GM12874 (cell line): ENCODE measurements around the gene IL7R.

Experiments
- TF ChIP-seq, protein P1 (sequence below): IDR thresholded peaks from 2 replicates; pipeline ENCODE4 v1.5.1; 2011; ENCODE audit warnings: low read depth, mild to moderate bottlenecking, control low read depth, low read length, moderate library complexity; ENCODE audit not compliant: insufficient read depth

IL7R gene

DNA sequence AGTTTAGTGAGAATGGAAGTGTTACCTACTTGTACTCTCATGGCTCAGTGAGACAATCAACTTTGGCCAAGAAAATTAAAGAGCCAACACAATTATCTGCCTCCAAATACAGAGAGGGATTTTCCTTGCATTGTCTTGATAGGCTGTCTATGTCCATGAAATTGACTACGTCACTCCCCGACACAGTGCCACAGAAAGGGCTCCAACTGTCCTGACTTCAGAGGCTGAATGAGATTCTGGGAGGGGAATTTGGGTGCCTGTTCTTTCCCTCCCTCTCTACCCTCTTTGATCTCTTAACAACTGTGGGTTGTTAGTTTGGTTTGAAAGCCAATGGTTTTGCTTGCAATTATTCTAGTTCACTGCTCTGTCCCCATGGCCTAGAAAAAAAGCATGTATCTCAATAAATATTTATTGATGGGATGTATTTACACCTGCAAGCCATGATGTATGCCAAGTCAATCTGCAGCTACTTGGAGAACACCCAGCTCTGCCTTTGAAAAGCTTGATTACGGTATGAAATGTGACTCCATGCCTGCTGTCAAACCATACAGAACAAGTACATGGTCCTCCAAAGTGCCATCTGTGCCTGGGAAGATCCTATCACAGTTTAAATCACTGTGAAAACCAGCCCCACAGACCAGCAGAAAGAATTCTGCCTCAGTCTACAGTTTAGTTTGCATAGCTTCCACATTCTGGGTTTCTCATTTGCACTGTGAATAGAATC is 44.4 kb downstream of the IL7R start:
- TF ChIP-seq, protein P1, sequence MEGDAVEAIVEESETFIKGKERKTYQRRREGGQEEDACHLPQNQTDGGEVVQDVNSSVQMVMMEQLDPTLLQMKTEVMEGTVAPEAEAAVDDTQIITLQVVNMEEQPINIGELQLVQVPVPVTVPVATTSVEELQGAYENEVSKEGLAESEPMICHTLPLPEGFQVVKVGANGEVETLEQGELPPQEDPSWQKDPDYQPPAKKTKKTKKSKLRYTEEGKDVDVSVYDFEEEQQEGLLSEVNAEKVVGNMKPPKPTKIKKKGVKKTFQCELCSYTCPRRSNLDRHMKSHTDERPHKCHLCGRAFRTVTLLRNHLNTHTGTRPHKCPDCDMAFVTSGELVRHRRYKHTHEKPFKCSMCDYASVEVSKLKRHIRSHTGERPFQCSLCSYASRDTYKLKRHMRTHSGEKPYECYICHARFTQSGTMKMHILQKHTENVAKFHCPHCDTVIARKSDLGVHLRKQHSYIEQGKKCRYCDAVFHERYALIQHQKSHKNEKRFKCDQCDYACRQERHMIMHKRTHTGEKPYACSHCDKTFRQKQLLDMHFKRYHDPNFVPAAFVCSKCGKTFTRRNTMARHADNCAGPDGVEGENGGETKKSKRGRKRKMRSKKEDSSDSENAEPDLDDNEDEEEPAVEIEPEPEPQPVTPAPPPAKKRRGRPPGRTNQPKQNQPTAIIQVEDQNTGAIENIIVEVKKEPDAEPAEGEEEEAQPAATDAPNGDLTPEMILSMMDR, result no peak

DNA sequence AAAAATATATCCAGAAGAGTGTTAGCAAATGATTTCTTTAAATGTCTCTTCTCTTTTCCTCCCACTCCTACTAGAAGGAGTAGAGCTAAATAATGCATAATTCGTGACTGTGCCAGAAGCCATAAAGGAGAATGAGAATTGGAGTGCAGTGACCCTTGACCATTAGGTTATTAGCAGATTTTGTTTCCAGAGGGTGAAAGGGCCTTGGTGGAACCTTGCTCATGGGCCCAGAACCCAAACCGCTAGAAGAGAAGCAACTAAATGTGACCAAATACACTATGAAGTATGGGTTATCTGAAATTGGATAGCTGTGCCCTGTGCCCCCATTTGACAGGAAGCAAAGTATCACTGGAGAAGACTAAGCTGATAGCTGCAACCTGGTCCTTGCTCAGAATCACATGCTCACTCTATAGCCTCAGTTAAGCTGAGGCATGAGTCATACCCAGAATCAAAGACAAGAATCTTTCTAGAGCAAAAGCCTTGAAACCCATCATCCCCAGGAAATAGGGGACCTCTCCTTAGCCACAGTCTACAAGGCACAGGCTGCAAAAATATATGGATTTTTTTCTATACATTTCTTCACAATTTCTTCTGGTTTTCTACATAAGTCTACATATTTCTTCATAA is 45.5 kb downstream of the IL7R start:
- TF ChIP-seq, protein P1, result no peak

DNA sequence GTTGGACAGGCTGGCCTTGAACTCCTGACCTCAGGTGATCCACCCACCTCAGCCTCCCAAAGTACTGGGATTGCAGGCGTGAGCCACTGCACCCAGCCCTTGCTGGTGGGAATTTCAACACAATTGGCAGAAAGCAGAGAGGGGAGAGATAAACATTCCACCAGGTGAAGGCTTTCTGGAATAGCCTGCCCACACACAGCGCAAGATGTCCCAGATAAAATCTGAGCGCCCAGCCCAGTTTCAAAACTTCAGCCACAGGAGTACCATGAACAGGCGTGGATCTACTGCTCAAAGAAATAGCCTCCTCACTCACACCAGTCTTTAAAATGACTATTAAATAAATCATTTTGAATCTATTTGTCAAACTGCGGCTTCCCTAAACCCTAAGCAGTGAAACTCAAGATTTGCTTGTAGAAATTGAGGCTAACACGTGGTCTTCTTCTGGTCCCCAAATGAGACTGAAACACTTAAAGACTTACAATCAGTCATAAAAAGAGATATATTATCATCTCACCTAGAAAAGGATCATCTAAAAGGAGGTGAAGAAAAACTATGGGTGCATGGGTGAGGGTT is 47.0 kb downstream of the IL7R start:
- TF ChIP-seq, protein P1, result no peak

DNA sequence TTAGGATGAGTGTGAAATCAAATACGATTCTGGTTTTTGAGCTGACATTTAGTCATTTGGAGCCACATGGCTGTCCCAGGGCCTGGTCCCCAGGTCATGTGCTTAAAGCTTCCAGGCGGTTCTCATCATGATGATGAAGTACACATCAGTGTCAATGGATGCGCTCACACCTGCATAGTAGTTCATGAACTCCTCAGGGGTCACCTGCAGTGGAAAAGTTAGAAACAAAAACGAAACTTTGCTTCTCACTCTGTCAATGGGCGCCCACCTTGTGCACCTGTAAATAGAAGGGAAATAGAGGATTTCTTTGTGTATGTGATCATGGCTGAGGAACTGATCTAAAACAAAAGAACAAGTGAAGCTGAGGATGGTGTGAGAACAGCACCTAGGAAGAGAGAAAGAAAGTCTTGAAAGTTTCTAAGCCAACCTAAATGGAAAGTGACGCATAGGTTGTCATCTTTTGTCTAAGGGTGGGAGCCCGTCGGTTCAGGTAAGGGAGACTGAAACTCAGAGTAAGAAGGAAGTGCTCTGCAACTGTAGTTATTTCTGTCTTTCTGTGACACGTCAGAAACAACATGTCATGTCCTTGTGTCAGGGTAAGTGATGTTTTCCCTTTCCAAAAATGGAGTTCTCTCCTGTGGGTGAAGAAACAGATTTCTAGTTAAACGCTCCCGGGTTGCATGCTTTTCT is 47.9 kb downstream of the IL7R start:
- TF ChIP-seq, protein P1, result no peak

DNA sequence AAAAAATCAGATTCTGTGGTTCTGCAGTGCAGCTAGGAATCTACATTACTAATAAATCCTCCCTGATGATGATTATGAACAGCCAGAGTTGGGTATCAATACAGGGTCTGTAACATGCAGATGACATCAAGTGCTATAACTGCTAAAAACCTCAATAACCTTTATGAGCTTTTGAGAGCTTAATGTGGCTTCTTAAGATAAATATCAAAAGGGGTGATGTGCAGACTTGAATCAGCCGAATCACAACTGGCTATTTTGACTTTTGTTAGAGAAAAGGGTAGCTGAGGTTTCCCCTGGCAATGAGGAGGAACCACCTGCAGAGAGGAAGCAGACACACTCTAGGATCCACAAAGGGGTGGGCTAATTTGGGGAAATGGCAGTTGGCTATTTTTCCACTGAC is 51.5 kb downstream of the IL7R start:
- TF ChIP-seq, protein P1, result no peak

DNA sequence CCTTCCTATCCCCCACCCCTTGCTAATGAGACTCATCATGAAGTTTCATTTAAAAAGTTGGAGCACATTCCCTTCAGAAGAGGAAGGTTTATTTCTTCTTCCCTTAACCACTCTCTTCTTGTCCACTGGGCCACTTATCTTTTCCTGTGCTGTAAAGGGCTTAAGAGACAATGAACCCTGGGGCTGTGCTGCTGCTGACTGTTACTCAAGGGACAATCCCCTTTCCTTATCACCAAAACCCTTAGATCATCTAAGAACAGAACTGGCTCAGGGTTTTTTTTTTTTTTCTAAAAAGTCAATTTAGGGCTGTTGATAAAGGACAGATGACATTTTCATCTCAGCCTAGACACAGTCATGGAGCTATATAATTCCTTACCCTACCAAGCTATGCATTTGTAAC is 52.1 kb downstream of the IL7R start:
- TF ChIP-seq, protein P1, result no peak

DNA sequence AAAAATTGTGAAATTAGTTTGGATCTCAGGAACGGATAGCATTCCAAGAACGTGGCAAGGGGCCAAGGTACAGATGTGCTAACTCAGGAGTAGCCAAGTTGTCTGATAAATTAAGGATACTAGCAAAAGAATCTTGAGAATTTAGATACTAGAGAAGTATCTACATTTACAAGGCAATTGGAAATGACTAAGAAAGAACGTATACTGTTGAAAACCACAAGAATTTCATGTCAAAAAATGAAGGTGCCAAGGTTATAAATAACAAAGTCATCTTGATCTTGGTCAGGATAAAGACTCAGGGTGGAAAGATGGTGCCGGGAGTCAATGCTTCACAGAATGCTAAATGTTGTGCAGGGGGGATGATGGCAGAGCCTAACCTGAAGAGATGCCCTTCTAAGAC is 62.5 kb downstream of the IL7R start:
- TF ChIP-seq, protein P1, result no peak
